ENCODE results near the gene LPXN. TPM values are rescaled to one million over a fixed set of nuclear protein-coding genes. Genes with fewer than 3 reads are reported as not detected.

Gene LPXN
- total RNA-seq, 1 experiment from 2014 or later = 10.3 TPM

GRCh38 chr11:58524232-58525036, 51.2 kb downstream of the LPXN start:
- Histone ChIP-seq H3K27ac (no peak overlapping the region), H3F3A (ENCODE audit: insufficient read depth, low read depth) (no peaks in the 10 kb centered on the region), H3K9me3 (ENCODE audit: insufficient read depth, low read depth) (no peaks in the 10 kb centered on the region), H3K4me3 (no peak overlapping the region), H3K36me3 (ENCODE audit: low read depth) (no peaks in the 10 kb centered on the region), H3K9me2 (ENCODE audit: insufficient read depth) (no peaks in the 10 kb centered on the region), H3K79me2 (ENCODE audit: low read depth) (no peaks in the 10 kb centered on the region), H3K27me3 (ENCODE audit: insufficient read depth, low read depth) (0 out of 2 replicates have a peak, but pooled peaks cover 1% of the 10 kb centered on the region), H3K4me1 (replicated peaks; ENCODE audit: insufficient read depth) (no peaks in the 10 kb centered on the region), H4K20me1 (ENCODE audit: insufficient read depth) (no peaks in the 10 kb centered on the region), H3K4me2 (no peak overlapping the region), H2AFZ (no peak overlapping the region)
- no TSS peak for BruUV-seq (replicated peaks)
- DNase-seq = peak; percentile 58
- TF ChIP-seq CTCF (conservative IDR thresholded peaks at IDR 0.05) (peak; percentile 92), EZH2 (IDR thresholded peaks at IDR 0.05; ENCODE audit: low read depth) (no peak)
- ChIA-PET POLR2A (ENCODE audit: unreplicated experiment) (interaction anchor here (0.5 kb wide), 1 partner anchor 78 kb away, joined by 3 read pairs; no protein-coding TSS in a partner anchor), CTCF (interaction anchor here (0.6 to 1.0 kb wide), 4 partner anchors 36 to 880 kb away, joined by 4 to 11 read pairs (median 5); no protein-coding TSS in a partner anchor)
- intact Hi-C loops (cut with micrococcal nuclease; ENCODE audit: unreplicated experiment) = no loop called here

- H3K4me3 ChIP-seq = no peak overlapping the region
- H2AFZ ChIP-seq = no peak overlapping the region
- H3K9me3 ChIP-seq (ENCODE audit: insufficient read depth, low read depth) = no peaks in the 10 kb centered on the region
- H3K79me2 ChIP-seq (ENCODE audit: low read depth) = no peaks in the 10 kb centered on the region
- H3K27ac ChIP-seq = no peak overlapping the region
- H3K9me2 ChIP-seq (ENCODE audit: insufficient read depth) = no peaks in the 10 kb centered on the region
- no peaks in the 10 kb centered on the region for H4K20me1 ChIP-seq (ENCODE audit: insufficient read depth)
- intact Hi-C loops (cut with micrococcal nuclease; ENCODE audit: unreplicated experiment) = loop anchor here (1.0 to 5.0 kb wide), 5 partner anchors 692 to 1169 kb away; no protein-coding TSS in a partner anchor
- no TSS peak for BruUV-seq (replicated peaks)
- ChIA-PET POLR2A (ENCODE audit: unreplicated experiment) (interaction anchor here (0.6 to 0.7 kb wide), 2 partner anchors 21 to 324 kb away, joined by 5 read pairs; no protein-coding TSS in a partner anchor), CTCF (interaction anchor here (0.5 to 0.7 kb wide), 2 partner anchors 12 to 78 kb away, joined by 3 to 7 read pairs; no protein-coding TSS in a partner anchor)
- H3K36me3 ChIP-seq (ENCODE audit: low read depth) = no peaks in the 10 kb centered on the region
- H3K27me3 ChIP-seq (ENCODE audit: insufficient read depth, low read depth) = 0 out of 2 replicates have a peak, but pooled peaks cover 3% of the 10 kb centered on the region
- H3K4me1 ChIP-seq (replicated peaks; ENCODE audit: insufficient read depth) = no peaks in the 10 kb centered on the region
- peak; percentile 65 to 67 for DNase-seq
- H3K4me2 ChIP-seq = no peak overlapping the region
- H3F3A ChIP-seq (ENCODE audit: insufficient read depth, low read depth) = no peaks in the 10 kb centered on the region
- TF ChIP-seq EZH2 (IDR thresholded peaks at IDR 0.05; ENCODE audit: low read depth) (no peak), CTCF (conservative IDR thresholded peaks at IDR 0.05) (peak; percentile 87)
These were observed 61.8 kb downstream of the LPXN start for GRCh38 chr11:58513747-58514367.

- Histone ChIP-seq H3K27me3 (ENCODE audit: insufficient read depth, low read depth) (no peaks in the 10 kb centered on the region), H4K20me1 (ENCODE audit: insufficient read depth) (no peaks in the 10 kb centered on the region), H2AFZ (no peak overlapping the region), H3F3A (ENCODE audit: insufficient read depth, low read depth) (no peaks in the 10 kb centered on the region), H3K4me2 (no peak overlapping the region), H3K36me3 (ENCODE audit: low read depth) (no peaks in the 10 kb centered on the region), H3K27ac (no peak overlapping the region), H3K79me2 (ENCODE audit: low read depth) (no peaks in the 10 kb centered on the region), H3K4me3 (no peak overlapping the region), H3K4me1 (replicated peaks; ENCODE audit: insufficient read depth) (no peaks in the 10 kb centered on the region), H3K9me2 (ENCODE audit: insufficient read depth) (no peaks in the 10 kb centered on the region), H3K9me3 (ENCODE audit: insufficient read depth, low read depth) (no peaks in the 10 kb centered on the region)
- POLR2A ChIA-PET (ENCODE audit: unreplicated experiment) = no interaction called here
- intact Hi-C loops (cut with micrococcal nuclease; ENCODE audit: unreplicated experiment) = loop anchor here (5.0 kb wide), 4 partner anchors 689 to 1054 kb away; no protein-coding TSS in a partner anchor
- CTCF ChIA-PET = no interaction called here
- no TSS peak for BruUV-seq (replicated peaks)
- DNase-seq = no peak
- TF ChIP-seq CTCF (conservative IDR thresholded peaks at IDR 0.05) (no peak), EZH2 (IDR thresholded peaks at IDR 0.05; ENCODE audit: low read depth) (no peak)
These were observed 64.0 kb downstream of the LPXN start for GRCh38 chr11:58511636-58512035.

Data from PC-9 (cell line).